ENCODE measurements around the gene MDM1. TPM values are rescaled to one million over a fixed set of nuclear protein-coding genes. Genes with fewer than 3 reads are reported as not detected.

The MDM1 gene
- total and polyA plus RNA-seq, 2 of the 13 experiments (the other 11 are each of a cell fraction or from before 2014, with no cell fraction given), result 4.6 to 15.2 TPM

DNA sequence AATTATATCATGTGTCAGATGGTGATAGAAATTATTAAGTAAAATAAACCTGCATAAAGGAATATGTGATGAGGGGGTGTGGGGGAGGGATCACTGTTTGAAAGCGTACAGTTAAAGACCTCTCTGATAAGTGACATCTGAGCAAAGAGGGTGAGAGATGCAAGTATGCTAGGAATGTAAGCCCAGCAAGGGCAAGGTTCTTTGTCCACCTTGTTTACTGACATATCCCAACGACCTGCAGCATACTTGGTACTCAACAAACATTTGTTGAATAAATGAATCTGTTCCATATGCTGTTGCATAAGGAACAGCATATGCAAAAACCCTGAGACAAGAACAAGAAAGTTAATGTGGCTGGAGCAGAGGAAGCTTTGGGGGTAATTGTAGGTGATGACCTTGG lies 12.0 kb upstream of the MDM1 start (continued):
- TF ChIP-seq, protein P1, sequence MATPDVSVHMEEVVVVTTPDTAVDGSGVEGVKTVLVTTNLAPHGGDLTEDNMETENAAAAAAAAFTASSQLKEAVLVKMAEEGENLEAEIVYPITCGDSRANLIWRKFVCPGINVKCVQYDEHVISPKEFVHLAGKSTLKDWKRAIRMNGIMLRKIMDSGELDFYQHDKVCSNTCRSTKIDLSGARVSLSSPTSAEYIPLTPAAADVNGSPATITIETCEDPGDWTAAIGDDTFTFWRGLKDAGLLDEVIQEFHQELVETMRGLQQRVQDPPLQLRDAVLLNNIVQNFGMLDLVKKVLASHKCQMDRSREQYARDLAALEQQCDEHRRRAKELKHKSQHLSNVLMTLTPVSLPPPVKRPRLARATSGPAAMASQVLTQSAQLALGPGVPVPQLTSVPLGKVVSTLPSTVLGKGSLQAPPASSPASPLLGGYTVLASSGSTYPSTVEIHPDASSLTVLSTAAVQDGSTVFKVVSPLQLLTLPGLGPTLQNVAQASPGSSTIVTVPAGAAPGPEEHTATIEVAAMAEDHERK (CRISPR knock-in tag; IDR thresholded peaks at IDR 0.05; ENCODE audit: low read depth), result no peak
- TF ChIP-seq FOXO1 (CRISPR knock-in tag; IDR thresholded peaks at IDR 0.05) (peak; percentile 83), DMAP1 (CRISPR knock-in tag; IDR thresholded peaks at IDR 0.05) (0 out of 2 replicates have a peak, but pooled peaks have one; percentile 19), ZSCAN22 (CRISPR knock-in tag; IDR thresholded peaks at IDR 0.05) (no peak), ZNF501 (CRISPR knock-in tag; IDR thresholded peaks at IDR 0.05) (no peak), ATF7 (IDR thresholded peaks at IDR 0.05) (no peak), ATF7 (CRISPR knock-in tag; IDR thresholded peaks at IDR 0.05) (no peak), CCAR2 (optimal IDR thresholded peaks at IDR 0.05; ENCODE audit: low read depth, low read length) (no peak), HMGA1 (CRISPR knock-in tag; conservative IDR thresholded peaks at IDR 0.05) (no peak), ETV5 (CRISPR knock-in tag; IDR thresholded peaks at IDR 0.05; ENCODE audit: borderline replicate concordance) (no peak), IKZF4 (CRISPR knock-in tag; IDR thresholded peaks at IDR 0.05; ENCODE audit: borderline replicate concordance, low read depth, not compliant biosample characterization) (no peak)
- TF ChIP-seq, protein P2, sequence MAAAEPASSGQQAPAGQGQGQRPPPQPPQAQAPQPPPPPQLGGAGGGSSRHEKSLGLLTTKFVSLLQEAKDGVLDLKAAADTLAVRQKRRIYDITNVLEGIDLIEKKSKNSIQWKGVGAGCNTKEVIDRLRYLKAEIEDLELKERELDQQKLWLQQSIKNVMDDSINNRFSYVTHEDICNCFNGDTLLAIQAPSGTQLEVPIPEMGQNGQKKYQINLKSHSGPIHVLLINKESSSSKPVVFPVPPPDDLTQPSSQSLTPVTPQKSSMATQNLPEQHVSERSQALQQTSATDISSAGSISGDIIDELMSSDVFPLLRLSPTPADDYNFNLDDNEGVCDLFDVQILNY (CRISPR knock-in tag; conservative IDR thresholded peaks at IDR 0.05), result no peak
- TF ChIP-seq, protein P3, sequence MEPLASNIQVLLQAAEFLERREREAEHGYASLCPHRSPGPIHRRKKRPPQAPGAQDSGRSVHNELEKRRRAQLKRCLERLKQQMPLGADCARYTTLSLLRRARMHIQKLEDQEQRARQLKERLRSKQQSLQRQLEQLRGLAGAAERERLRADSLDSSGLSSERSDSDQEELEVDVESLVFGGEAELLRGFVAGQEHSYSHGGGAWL (CRISPR knock-in tag; IDR thresholded peaks at IDR 0.05), result no peak
